GM12873 (cell line): ENCODE measurements around the gene SHISAL1.

Experiments
- CTCF ChIP-seq: IDR thresholded peaks from 2 replicates; pipeline ENCODE4 v1.5.1; 2012; ENCODE audit warnings: low read depth, mild to moderate bottlenecking, moderate library complexity, low read length, control low read depth; ENCODE audit not compliant: insufficient read depth; ENCODE audit errors: missing control alignments

SHISAL1 gene

GRCh38 chr22:44335903-44336803 is 23.4 kb upstream of the SHISAL1 start:
- TF ChIP-seq CTCF = no peak

DNA sequence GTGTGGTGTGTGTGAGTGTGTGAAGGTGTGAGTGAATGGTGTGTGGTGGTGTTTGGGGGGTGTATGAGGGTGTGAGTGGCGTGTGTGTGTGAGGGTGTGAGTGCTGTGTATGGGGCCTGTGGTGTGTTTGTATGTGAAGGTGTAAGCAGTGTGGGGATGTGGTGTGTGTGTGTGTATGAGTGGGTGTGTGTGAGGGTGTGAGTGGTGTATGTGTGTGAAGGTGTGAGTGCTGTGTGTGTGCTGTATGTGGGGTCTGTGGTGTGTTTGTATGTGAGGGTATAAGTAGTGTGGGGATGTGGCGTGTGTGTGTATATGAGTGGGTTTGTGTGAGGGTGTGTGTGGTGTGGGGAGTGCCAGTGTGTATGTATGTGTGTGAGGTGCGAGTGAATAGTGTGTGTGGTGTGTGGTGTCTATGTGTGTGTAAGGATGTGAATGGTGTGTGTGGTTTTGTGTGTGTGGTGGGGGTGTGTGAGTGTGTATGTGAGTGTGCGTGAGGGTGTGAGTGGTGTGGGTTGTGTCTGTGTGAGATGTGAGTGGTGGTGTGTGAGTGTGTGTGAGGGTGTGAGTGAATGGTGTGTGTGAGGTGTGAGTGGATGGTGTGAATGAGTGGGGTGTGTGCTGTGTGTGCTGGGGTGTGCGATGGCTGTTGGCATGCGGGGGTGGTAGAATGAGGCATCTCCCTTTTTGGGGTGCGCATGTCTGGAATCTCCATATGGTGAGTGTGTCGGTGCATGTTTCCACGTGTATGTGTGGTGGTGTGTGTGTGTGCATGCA is 22.5 kb upstream of the SHISAL1 start:
- no peak for TF ChIP-seq CTCF

DNA sequence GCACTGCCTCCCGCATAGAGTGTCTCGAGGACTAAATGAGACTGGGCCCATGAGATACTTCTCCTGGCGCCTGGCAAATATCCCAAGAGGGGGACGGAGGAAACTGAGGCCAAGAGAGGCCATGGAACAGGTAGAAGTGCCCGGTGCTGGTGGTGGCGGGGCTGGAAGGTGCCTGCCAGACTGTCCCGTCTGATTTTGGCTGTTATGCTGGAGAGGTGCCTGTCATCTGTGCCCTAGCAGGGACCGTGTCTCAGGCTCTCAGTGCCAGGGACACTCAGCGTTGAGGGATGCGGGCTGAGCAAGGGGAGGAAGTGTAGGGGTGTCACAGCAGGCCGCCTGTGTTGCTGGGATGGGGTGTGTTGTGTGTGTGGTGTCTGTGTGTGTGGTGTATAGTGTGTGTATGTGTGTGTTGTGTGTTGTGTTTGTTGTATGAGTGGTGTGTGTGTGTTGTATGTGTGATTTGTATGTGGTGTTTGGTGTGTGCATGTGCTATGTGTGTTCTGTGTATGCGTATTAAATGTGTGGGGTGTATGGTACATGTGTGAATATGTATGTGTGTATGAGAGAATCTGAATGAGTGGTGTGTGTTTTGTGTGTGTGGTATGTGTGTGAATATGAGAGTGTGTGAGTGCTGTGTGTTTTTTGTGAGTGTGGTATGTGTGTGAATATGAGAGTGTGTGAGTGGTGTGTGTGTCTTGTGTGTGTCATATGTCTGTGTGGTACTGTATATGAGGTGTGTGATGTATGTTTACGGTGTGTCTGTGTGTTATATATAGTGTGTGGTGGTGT is 21.3 kb upstream of the SHISAL1 start:
- TF ChIP-seq CTCF = no peak

GRCh38 chr22:44332946-44333345 is 20.2 kb upstream of the SHISAL1 start:
- no peak for TF ChIP-seq CTCF

DNA sequence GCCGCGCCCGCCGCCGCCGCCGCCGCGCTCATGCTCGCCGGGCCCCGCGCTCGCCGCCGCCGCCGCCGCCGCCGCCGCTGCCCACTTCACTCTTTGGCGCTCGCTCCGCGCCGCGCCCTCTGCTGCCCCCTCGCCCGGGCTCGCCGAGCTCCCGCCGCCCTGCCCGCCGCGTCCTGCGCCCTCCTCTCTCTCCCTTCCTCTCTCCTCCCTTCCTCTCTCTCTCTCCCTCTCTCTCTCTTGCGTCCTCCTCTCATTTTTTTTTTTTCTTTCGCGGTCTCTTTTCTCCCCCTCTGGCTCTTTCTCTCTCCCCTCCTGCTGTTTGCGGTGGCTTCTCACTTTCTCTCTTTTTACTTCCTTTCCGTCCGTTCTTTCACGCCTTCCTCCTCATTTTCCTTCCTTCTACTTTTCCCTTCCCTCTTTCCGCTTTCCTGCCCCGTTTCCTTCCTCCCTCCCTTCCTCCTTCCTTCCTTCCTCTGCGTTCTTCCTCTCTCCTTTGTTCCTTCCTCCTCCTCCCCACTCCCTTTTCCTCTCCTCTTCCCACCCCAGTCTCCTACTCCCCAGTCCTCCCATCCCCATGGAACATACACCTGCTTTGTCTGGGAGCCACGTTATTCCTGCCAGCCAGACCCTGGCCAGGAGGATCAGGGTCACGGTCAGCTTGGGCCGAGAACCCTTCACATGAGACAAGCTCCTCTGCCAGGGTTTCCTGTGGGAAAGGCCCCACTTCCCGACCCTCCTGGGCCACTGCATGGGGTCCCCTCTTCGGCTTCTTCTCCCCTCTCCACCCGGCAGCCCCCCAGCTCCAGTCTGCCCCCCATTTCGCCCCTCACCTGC is 19.3 kb upstream of the SHISAL1 start:
- no peak for TF ChIP-seq CTCF

GRCh38 chr22:44330744-44331660 is 18.3 kb upstream of the SHISAL1 start:
- no peak for TF ChIP-seq CTCF
